Muscle of leg (tissue), 16 donors: ENCODE results near the gene BET1L. TPM values are rescaled to one million over a fixed set of nuclear protein-coding genes. Genes with fewer than 3 reads are reported as not detected.
A peak's percentile ranks its signal among the peaks of the same experiment; 100 is the strongest.

Source experiments
- DNase-seq: peaks from one replicate; pipeline ENCODE4 v3.0.0; 2013
- H3K27ac ChIP-seq: one replicate; pipeline ENCODE4 v1.5.1; 2013; ENCODE audit warnings: mild to moderate bottlenecking, low read length, control low read depth
- H3K27me3 ChIP-seq: one replicate; pipeline ENCODE4 v1.6.1; 2013; ENCODE audit warnings: low read length; ENCODE audit not compliant: control insufficient read depth, insufficient read depth
- H3K36me3 ChIP-seq: one replicate; pipeline ENCODE4 v1.6.1; 2013; ENCODE audit warnings: low read length; ENCODE audit not compliant: control insufficient read depth, insufficient read depth
- H3K4me1 ChIP-seq: one replicate; pipeline ENCODE4 v1.6.1; 2013; ENCODE audit warnings: low read length; ENCODE audit not compliant: control insufficient read depth, insufficient read depth
- H3K4me3 ChIP-seq: one replicate; pipeline ENCODE4 v1.5.1; 2013; ENCODE audit warnings: low read length, control low read depth
- H3K9me3 ChIP-seq: replicated peaks from 2 replicates; pipeline ENCODE4 v1.6.1; 2013; ENCODE audit warnings: low read depth, low read length; ENCODE audit not compliant: control insufficient read depth
- WGBS: methylation state at CpG from one replicate; pipeline ENCODE4 v1.1.5; 2013; ENCODE audit warnings: missing lambda C conversion rate; ENCODE audit not compliant: insufficient coverage; 5-methylcytosine and 5-hydroxymethylcytosine counted together
- long read RNA-seq, 11 donors: transcript quantifications; one replicate each; lab custom pipeline, GENCODE V29; 2026
- polyA plus RNA-seq, 8 donors: library from polyadenylated mRNA; unstranded; fragments of 120-200 nt; gene quantifications; one replicate each; pipeline versions ENCODE4 v1.2.1 to v1.2.3, GENCODE V29; 2013; ENCODE audit warnings: inconsistent platforms in 1 of 8, low replicate concordance in 1 of 8; ENCODE audit not compliant: insufficient read length in 8 of 8, insufficient read depth in 1 of 8
- total RNA-seq: library from RNA; stranded (reverse); fragments of 120-200 nt; gene quantifications from one replicate; pipeline ENCODE4 v1.2.4, GENCODE V29; 2013

BET1L gene, protein sequence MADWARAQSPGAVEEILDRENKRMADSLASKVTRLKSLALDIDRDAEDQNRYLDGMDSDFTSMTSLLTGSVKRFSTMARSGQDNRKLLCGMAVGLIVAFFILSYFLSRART
- total RNA-seq (15.0 TPM), polyA plus RNA-seq (10 to 100 TPM; 28.5 to 43.9 (median 35.8) TPM)
- long read RNA-seq, donor 1, transcript BET1L-203 (4 exons, 2,819 nt), result major isoform, 5 of 5 reads
- long read RNA-seq, donor 1, partial matches to known transcripts, result 0 of 5 reads
- long read RNA-seq, donor 1, other reads (novel, unspliced or antisense), result 0 of 5 reads
- long read RNA-seq, donor 2, partial matches to known transcripts, result 0 of 1 reads
- long read RNA-seq, donor 2, other reads (novel, unspliced or antisense), result 0 of 1 reads
- long read RNA-seq, donor 3, transcript BET1L-203 (4 exons, 2,819 nt), result major isoform, 26 of 27 reads
- long read RNA-seq, donor 3, partial matches to known transcripts, result 0 of 27 reads
- long read RNA-seq, donor 3, other reads (novel, unspliced or antisense), result 0 of 27 reads
- long read RNA-seq, donor 4, transcript BET1L-203 (4 exons, 2,819 nt), result major isoform, 5 of 5 reads
- long read RNA-seq, donor 4, partial matches to known transcripts, result 0 of 5 reads
- long read RNA-seq, donor 4, other reads (novel, unspliced or antisense), result 0 of 5 reads
- long read RNA-seq, donor 5, transcript BET1L-203 (4 exons, 2,819 nt), result major isoform, 25 of 31 reads
- long read RNA-seq, donor 5, partial matches to known transcripts, result 0 of 31 reads
- long read RNA-seq, donor 5, other reads (novel, unspliced or antisense), result 6 of 31 reads
- long read RNA-seq, donor 6, transcript BET1L-203 (4 exons, 2,819 nt), result major isoform, 21 of 24 reads
- long read RNA-seq, donor 6, partial matches to known transcripts, result 0 of 24 reads
- long read RNA-seq, donor 6, other reads (novel, unspliced or antisense), result 0 of 24 reads
- long read RNA-seq, donor 7, transcript BET1L-203 (4 exons, 2,819 nt), result major isoform, 17 of 17 reads
- long read RNA-seq, donor 7, partial matches to known transcripts, result 0 of 17 reads
- long read RNA-seq, donor 7, other reads (novel, unspliced or antisense), result 0 of 17 reads
- long read RNA-seq, donor 8, partial matches to known transcripts, result 0 of 3 reads
- long read RNA-seq, donor 8, other reads (novel, unspliced or antisense), result 0 of 3 reads
- long read RNA-seq, donor 9, transcript BET1L-203 (4 exons, 2,819 nt), result major isoform, 11 of 13 reads
- long read RNA-seq, donor 9, partial matches to known transcripts, result 0 of 13 reads
- long read RNA-seq, donor 9, other reads (novel, unspliced or antisense), result 0 of 13 reads
- long read RNA-seq, donor 10, transcript BET1L-203 (4 exons, 2,819 nt), result major isoform, 22 of 27 reads
- long read RNA-seq, donor 10, transcript BET1L-201 (3 exons, 2,916 nt), result minor isoform, 5 of 27 reads
- long read RNA-seq, donor 10, partial matches to known transcripts, result 0 of 27 reads
- long read RNA-seq, donor 10, other reads (novel, unspliced or antisense), result 0 of 27 reads
- long read RNA-seq, donor 11, transcript BET1L-203 (4 exons, 2,819 nt), result major isoform, 16 of 19 reads
- long read RNA-seq, donor 11, partial matches to known transcripts, result 0 of 19 reads
- long read RNA-seq, donor 11, other reads (novel, unspliced or antisense), result 0 of 19 reads

DNA sequence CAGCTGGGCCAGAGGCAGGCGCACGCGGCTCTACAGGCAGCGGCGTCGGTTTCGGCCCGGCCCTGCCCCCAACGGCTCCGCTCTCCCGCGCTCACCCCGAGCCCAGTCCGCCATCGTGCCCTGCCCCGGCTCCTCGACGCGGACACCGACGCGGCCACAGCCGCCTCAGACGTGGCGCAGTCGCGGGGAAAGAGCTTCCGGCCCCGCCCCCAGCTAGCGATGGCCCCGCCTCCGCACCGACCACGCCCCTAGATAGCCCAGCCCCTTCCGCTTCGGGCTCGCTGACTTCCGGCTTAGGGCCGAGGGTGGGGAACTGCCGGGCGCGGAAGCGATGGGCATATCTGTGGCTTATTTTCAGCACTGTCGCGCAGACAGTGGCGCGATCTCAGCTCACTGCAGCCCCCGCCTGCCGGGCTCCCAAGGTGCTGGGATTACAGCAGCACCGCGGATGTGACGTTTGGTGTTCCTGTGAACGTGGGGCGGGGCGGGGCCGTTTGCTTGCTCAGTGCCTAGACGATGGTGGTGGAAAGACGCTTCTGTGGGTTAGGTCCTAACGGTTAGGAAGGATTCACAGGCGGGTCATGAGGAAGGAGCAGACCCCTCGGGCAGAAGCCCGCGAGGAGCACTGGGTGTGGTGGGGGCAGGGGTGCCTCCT is at the start of gene BET1L, which contains the start of gene RIC8A:
BET1L (minus strand) TSS at position 192 of the 655 bp plus-strand sequence; CDS start at position 114, 78 bp downstream.
RIC8A (plus strand) TSS at position 501 of the 655 bp plus-strand sequence. CDS start 1,147 bp downstream, outside the sequence.
- H3K36me3 ChIP-seq, result peaks cover 56% of the 10 kb centered on the region
- no peaks in the 10 kb centered on the region for H3K27me3 ChIP-seq
- no peaks in the 10 kb centered on the region for H3K9me3 ChIP-seq
- H3K4me1 ChIP-seq, result peaks cover 51% of the 10 kb centered on the region
- peak within 1 kb of the TSS; percentile 100 for H3K27ac ChIP-seq
- DNase-seq, result peak; percentile 99
- H3K4me3 ChIP-seq, result peak within 1 kb of the TSS; percentile 95
- WGBS, result under 1% methylated on average over 60 of the region's 63 CpGs

DNA sequence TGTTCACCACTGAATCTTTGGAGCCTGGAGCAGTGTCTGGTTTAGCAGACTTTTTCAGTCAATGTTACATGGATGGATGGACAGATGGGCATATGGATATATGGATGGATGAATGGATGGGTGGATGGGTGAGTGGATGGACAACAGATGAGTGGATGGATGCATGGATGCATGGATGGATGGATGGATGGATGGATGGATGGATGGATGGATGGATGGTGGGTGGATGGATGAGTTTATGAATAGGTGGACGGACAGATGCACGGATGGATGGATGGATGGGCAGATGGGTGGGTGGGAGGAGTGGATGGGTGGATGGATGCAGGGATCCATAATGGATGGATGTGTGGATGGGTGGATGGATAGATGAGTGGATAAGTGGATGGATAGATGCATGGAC is 48.6 kb upstream of the BET1L start:
- Histone ChIP-seq H3K27ac (no peak overlapping the region), H3K9me3 (no peaks in the 10 kb centered on the region), H3K4me1 (peaks cover 4% of the 10 kb centered on the region), H3K36me3 (peaks cover 29% of the 10 kb centered on the region), H3K27me3 (no peaks in the 10 kb centered on the region), H3K4me3 (no peak overlapping the region)
- DNase-seq, result no peak
- WGBS, result 98% methylated on average over 2 of the region's 2 CpGs

DNA sequence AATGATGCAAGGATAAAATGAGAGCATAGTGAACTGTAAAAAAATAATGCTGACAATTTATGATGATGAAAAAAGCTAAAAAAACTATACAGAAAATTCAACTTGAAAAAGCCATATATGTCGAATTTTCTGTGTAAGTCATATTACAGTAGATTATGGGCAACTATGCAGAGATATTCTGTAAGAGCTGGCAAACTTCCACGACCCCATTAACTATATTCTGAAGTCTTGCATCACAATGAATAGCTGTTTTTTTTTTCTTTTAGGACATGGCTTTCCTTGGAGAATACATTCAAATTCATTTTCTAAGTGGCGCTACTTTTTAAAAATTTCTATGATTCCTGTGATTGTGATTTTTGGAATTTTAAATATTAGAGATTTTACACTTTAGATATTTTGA is 48.0 kb upstream of the BET1L start:
- Histone ChIP-seq H3K27me3 (no peaks in the 10 kb centered on the region), H3K9me3 (no peaks in the 10 kb centered on the region), H3K4me3 (no peak overlapping the region), H3K36me3 (peaks cover 35% of the 10 kb centered on the region), H3K4me1 (peaks cover 4% of the 10 kb centered on the region), H3K27ac (no peak overlapping the region)
- no CpG with 5 or more reads among the region's 3 CpGs for WGBS
- no peak for DNase-seq

DNA sequence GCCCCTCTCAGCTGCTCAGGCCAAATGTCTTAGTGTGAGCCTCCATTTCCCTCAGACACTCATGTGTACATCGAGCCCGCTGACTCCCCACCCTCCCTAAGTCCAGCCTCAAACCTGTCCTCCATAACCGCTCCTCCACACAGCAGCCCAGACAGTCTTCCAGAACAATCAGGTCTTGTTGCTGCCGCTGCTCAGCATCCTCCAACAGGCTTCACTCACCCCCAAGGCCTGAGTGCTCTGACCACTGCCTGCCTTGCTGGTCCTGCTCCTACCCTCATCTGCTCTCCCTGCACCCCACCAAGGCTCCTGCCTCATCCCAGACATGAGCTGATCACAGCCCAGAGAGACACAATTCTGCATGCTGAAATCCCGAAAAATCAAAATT is 46.7 kb upstream of the BET1L start:
- peaks cover 4% of the 10 kb centered on the region for H3K4me1 ChIP-seq
- H3K27me3 ChIP-seq, result no peaks in the 10 kb centered on the region
- H3K36me3 ChIP-seq, result peaks cover 45% of the 10 kb centered on the region
- no peak for DNase-seq
- no peaks in the 10 kb centered on the region for H3K9me3 ChIP-seq
- no peak overlapping the region for H3K27ac ChIP-seq
- H3K4me3 ChIP-seq, result no peak overlapping the region
- WGBS, result 86% methylated on average over 4 of the region's 5 CpGs

DNA sequence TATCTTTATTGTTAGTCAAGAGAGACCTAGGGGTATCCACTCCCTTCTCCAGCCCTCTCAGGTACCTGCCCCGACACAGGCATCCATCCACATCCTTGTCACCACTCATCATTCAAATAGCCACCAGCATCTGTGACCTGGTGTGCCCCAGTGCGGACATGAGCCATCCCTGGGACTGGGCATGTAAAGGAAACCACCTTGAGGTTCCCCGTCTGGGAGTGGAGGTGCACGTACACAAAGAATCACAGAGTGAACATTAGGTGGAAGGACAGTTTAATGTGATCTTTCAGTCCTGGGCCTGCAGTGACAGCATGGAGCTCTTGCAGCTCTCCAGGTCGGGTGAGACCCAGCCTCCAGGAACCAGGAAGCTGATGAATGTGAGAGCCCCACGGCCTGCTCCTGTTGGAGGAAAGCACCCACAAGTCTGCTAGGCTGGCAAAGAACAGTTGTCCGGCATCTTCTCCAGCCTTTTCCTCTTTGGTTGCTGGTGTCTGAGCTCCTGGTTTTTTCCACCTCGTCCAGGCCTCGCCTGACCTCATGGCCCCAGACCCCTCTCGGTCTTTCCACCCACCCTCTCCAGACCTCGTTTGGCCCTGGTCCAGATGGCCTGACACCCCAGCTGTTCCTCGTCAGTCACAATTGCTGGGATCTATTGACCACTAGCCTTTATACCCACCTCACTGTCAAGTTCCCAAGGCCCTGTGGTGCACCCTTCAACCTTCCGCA is 46.1 kb upstream of the BET1L start:
- peaks cover 49% of the 10 kb centered on the region for H3K36me3 ChIP-seq

DNA sequence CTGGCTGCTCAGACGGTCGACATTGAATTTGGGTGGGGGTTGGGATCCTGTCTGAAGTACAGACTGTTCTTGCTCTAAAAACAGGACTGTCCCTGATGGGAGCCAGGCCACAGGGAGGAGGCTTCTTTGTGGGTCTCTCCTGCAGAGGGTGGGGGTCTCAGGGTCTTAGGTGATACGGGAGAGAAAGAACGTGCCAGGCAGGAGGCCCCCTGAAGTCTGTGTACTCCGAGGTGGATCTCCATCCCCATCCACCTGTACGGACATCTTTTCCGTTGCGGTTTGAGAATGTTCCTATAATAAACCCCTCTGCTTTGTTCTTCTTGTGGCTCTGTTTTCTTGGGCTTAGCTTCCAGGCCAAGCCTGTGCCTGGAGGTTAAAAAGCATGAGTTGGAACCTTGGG is 45.5 kb upstream of the BET1L start:
- peaks cover 53% of the 10 kb centered on the region for H3K36me3 ChIP-seq

More for the DNA sequence above, 46.1 kb upstream of the BET1L start:
- 69% methylated on average over 13 of the region's 13 CpGs for WGBS
- Histone ChIP-seq H3K9me3 (no peaks in the 10 kb centered on the region), H3K27ac (no peak overlapping the region), H3K4me1 (peaks cover 4% of the 10 kb centered on the region), H3K4me3 (no peak overlapping the region), H3K27me3 (no peaks in the 10 kb centered on the region)
- no peak for DNase-seq

DNA sequence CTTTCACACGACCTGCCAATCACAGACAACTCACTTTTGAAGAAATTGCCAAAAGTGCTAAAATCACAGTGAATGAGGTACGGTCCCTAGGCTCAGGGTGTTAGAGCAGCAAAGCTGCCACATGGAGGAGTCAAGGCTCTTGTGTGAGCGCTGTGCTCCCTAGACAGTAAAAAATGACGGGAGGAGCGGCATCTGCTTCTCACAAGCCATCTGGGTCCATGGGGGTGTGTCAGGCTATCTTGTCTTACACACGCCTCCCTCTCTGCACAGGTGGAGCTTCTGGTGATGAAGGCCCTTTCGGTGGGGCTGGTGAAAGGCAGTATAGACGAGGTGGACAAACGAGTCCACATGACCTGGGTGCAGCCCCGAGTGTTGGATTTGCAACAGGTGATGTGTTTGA is 44.4 kb upstream of the BET1L start:
- Histone ChIP-seq H3K27ac (no peak overlapping the region), H3K4me1 (peaks cover 4% of the 10 kb centered on the region), H3K36me3 (peaks cover 61% of the 10 kb centered on the region), H3K9me3 (no peaks in the 10 kb centered on the region), H3K27me3 (no peaks in the 10 kb centered on the region), H3K4me3 (no peak overlapping the region)
- DNase-seq, result no peak
- 65% methylated on average over 7 of the region's 10 CpGs for WGBS

More for the DNA sequence above, 45.5 kb upstream of the BET1L start:
- no CpG with 5 or more reads among the region's 8 CpGs for WGBS
- H3K4me1 ChIP-seq, result peaks cover 4% of the 10 kb centered on the region
- DNase-seq, result no peak
- no peak overlapping the region for H3K27ac ChIP-seq
- H3K4me3 ChIP-seq, result no peak overlapping the region
- H3K27me3 ChIP-seq, result no peaks in the 10 kb centered on the region
- no peaks in the 10 kb centered on the region for H3K9me3 ChIP-seq

DNA sequence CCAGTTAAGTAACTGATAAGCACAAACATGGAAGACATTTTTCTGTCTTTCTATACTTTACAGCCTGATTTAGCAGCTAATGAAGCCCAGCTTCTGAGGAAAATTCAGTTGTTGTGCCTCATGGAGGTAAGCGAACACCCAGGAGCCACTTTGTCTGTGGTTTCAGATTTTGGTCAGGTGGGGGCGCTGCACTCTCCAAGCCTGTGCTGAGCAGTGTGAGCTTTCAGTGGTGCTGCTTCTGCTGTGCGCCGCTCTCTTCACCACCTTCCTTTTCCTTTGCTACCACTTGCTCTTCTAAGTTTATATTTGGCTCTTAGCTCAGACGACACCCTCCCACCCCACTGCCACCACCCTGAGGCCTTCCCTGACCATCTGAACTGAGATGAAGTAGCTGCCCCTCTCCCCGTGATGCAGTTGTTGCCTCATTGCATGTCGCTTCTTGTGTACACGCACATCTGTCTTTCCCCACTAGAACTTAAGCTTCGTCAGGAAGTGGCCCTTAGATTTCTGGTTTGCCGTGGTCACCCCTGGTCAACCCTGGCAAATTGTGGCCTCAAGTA is 43.6 kb upstream of the BET1L start:
- no peak overlapping the region for H3K4me3 ChIP-seq
- peak; percentile 50 for DNase-seq
- H3K4me1 ChIP-seq, result peaks cover 4% of the 10 kb centered on the region
- H3K36me3 ChIP-seq, result peaks cover 68% of the 10 kb centered on the region
- H3K9me3 ChIP-seq, result no peaks in the 10 kb centered on the region
- no peaks in the 10 kb centered on the region for H3K27me3 ChIP-seq
- no peak overlapping the region for H3K27ac ChIP-seq
- 67% methylated on average over 9 of the region's 10 CpGs for WGBS
